Neuron (in vitro differentiated cells): ENCODE measurements around the gene ENOPH1.
"Not testable (repeated sequence)": the region's sequence is repeated elsewhere in the genome, so short reads cannot be mapped to it uniquely, and the experiment has no call there.

Source experiments
- H2AFZ ChIP-seq: one replicate; pipeline ENCODE4 v1.6.1; 2013; ENCODE audit warnings: low read depth, mild to moderate bottlenecking, inconsistent platforms, low read length, moderate library complexity
- H3K27me3 ChIP-seq: one replicate; pipeline ENCODE4 v1.6.1; 2013; ENCODE audit warnings: low read length; ENCODE audit not compliant: insufficient read depth
- H3K36me3 ChIP-seq: one replicate; pipeline ENCODE4 v1.6.1; 2013; ENCODE audit warnings: low read length; ENCODE audit not compliant: insufficient read depth
- H3K4me1 ChIP-seq: one replicate; pipeline ENCODE4 v1.6.1; 2013; ENCODE audit warnings: low read length; ENCODE audit not compliant: insufficient read depth
- H3K4me3 ChIP-seq: 2 replicates; pipeline ENCODE4 v1.5.1; 2013; ENCODE audit warnings: mild to moderate bottlenecking, low read length, moderate library complexity
- H3K9me3 ChIP-seq: one replicate; pipeline ENCODE4 v1.6.1; 2013; ENCODE audit warnings: low read length

Gene ENOPH1

GRCh38 chr4:82403725-82404124 is 26.7 kb upstream of the ENOPH1 start:
- Histone ChIP-seq H2AFZ (no peak overlapping the region), H3K4me3 (no peak overlapping the region), H3K36me3 (no peaks in the 10 kb centered on the region)

GRCh38 chr4:82415061-82415460 is 15.3 kb upstream of the ENOPH1 start:
- H3K27me3 ChIP-seq, H3K9me3 ChIP-seq, H3K36me3 ChIP-seq, H3K4me1 ChIP-seq, H2AFZ ChIP-seq, H3K4me3 ChIP-seq: not testable (repeated sequence)

More at GRCh38 chr4:82403725-82404124, 26.7 kb upstream of the ENOPH1 start:
- no peaks in the 10 kb centered on the region for H3K4me1 ChIP-seq
- H3K27me3 ChIP-seq, result no peaks in the 10 kb centered on the region
- H3K9me3 ChIP-seq, result no peaks in the 10 kb centered on the region

- H3K4me3 ChIP-seq, result no peak overlapping the region
- no peaks in the 10 kb centered on the region for H3K9me3 ChIP-seq
- H3K36me3 ChIP-seq, result no peaks in the 10 kb centered on the region
- H3K4me1 ChIP-seq, result peaks cover 6% of the 10 kb centered on the region
- no peak overlapping the region for H2AFZ ChIP-seq
- no peaks in the 10 kb centered on the region for H3K27me3 ChIP-seq
Measured at GRCh38 chr4:82415922-82416365, 14.4 kb upstream of the ENOPH1 start.

GRCh38 chr4:82419451-82419850 is 10.9 kb upstream of the ENOPH1 start:
- Histone ChIP-seq H3K4me3 (no peak overlapping the region), H3K36me3 (peaks cover 15% of the 10 kb centered on the region), H3K4me1 (peaks cover 6% of the 10 kb centered on the region), H3K27me3 (no peaks in the 10 kb centered on the region), H3K9me3 (no peaks in the 10 kb centered on the region), H2AFZ (no peak overlapping the region)

GRCh38 chr4:82421796-82422560 is 8.4 kb upstream of the ENOPH1 start:
- Histone ChIP-seq H3K27me3 (no peaks in the 10 kb centered on the region), H3K4me1 (peaks cover 10% of the 10 kb centered on the region), H3K9me3 (no peaks in the 10 kb centered on the region), H2AFZ (no peak overlapping the region), H3K4me3 (no peak overlapping the region), H3K36me3 (peaks cover 40% of the 10 kb centered on the region)

GRCh38 chr4:82422616-82423015 is 7.8 kb upstream of the ENOPH1 start:
- H3K4me1 ChIP-seq, result peaks cover 16% of the 10 kb centered on the region
- H3K9me3 ChIP-seq, result no peaks in the 10 kb centered on the region
- peaks cover 46% of the 10 kb centered on the region for H3K36me3 ChIP-seq
- H3K27me3 ChIP-seq, result no peaks in the 10 kb centered on the region
- no peak overlapping the region for H3K4me3 ChIP-seq
- no peak overlapping the region for H2AFZ ChIP-seq

GRCh38 chr4:82423245-82424054 is 6.9 kb upstream of the ENOPH1 start:
- H2AFZ ChIP-seq, result no peak overlapping the region
- no peak overlapping the region for H3K4me3 ChIP-seq
- H3K9me3 ChIP-seq, result no peaks in the 10 kb centered on the region
- peaks cover 55% of the 10 kb centered on the region for H3K36me3 ChIP-seq
- peaks cover 18% of the 10 kb centered on the region for H3K4me1 ChIP-seq
- H3K27me3 ChIP-seq, result no peaks in the 10 kb centered on the region

GRCh38 chr4:82425478-82425877 is 4.9 kb upstream of the ENOPH1 start:
- H2AFZ ChIP-seq, result no peak overlapping the region
- H3K36me3 ChIP-seq, result peaks cover 57% of the 10 kb centered on the region
- no peaks in the 10 kb centered on the region for H3K27me3 ChIP-seq
- no peaks in the 10 kb centered on the region for H3K9me3 ChIP-seq
- H3K4me1 ChIP-seq, result peaks cover 18% of the 10 kb centered on the region
- H3K4me3 ChIP-seq, result no peak overlapping the region

- Histone ChIP-seq H3K4me1 (peaks cover 28% of the 10 kb centered on the region), H3K36me3 (peaks cover 56% of the 10 kb centered on the region), H3K27me3 (no peaks in the 10 kb centered on the region), H3K9me3 (no peaks in the 10 kb centered on the region), H3K4me3 (peak overlapping the region; percentile 91), H2AFZ (no peak overlapping the region)
Measured at GRCh38 chr4:82428526-82428968, 1.8 kb upstream of the ENOPH1 start.

- Histone ChIP-seq H2AFZ (peak overlapping the region; percentile 8), H3K36me3 (peaks cover 56% of the 10 kb centered on the region), H3K4me3 (peak overlapping the region; percentile 91), H3K27me3 (no peaks in the 10 kb centered on the region), H3K9me3 (no peaks in the 10 kb centered on the region), H3K4me1 (peaks cover 28% of the 10 kb centered on the region)
Measured at GRCh38 chr4:82428969-82429727, 1.2 kb upstream of the ENOPH1 start.

- no peaks in the 10 kb centered on the region for H3K27me3 ChIP-seq
- H2AFZ ChIP-seq, result peak overlapping the region; percentile 8
- peak overlapping the region; percentile 91 for H3K4me3 ChIP-seq
- H3K9me3 ChIP-seq, result no peaks in the 10 kb centered on the region
- peaks cover 51% of the 10 kb centered on the region for H3K36me3 ChIP-seq
- peaks cover 28% of the 10 kb centered on the region for H3K4me1 ChIP-seq
Measured at GRCh38 chr4:82429728-82430192, 630 bp upstream of the ENOPH1 start.

- Histone ChIP-seq H3K27me3 (no peaks in the 10 kb centered on the region), H2AFZ (peak overlapping the region; percentile 18), H3K36me3 (peaks cover 51% of the 10 kb centered on the region), H3K9me3 (peaks cover under 1% of the 10 kb centered on the region), H3K4me1 (peaks cover 27% of the 10 kb centered on the region), H3K4me3 (peak overlapping the region; percentile 91)
Measured at GRCh38 chr4:82430964-82431745, 765 bp downstream of the ENOPH1 start.
